HepG2 (cell line): ENCODE results near the gene ERO1A. TPM values are rescaled to one million over a fixed set of nuclear protein-coding genes. Genes with fewer than 3 reads are reported as not detected.

Experiments used
- DR1 ChIP-seq: sonication (generic); formaldehyde crosslinking; IDR thresholded peaks from 2 replicates; pipeline ENCODE4 v1.8.0; 2021; ENCODE audit warnings: mild to moderate bottlenecking, missing genetic modification reagents, inconsistent platforms
- KLF9 ChIP-seq: IDR thresholded peaks from 2 replicates; pipeline ENCODE4 v1.6.1; 2016; ENCODE audit warnings: low read depth
- MAFF ChIP-seq: IDR thresholded peaks from 2 replicates; pipeline ENCODE4 v1.6.1; 2011; ENCODE audit warnings: low read depth, low read length, improper control_type of control experiment
- NFIC ChIP-seq: IDR thresholded peaks from 2 replicates; pipeline ENCODE4 v1.6.1; 2012; ENCODE audit warnings: mild to moderate bottlenecking, low read length, inconsistent platforms
- ZKSCAN5 ChIP-seq: sonication (generic); formaldehyde crosslinking; IDR thresholded peaks from 2 replicates; pipeline ENCODE4 v1.5.1; 2020; ENCODE audit warnings: mild to moderate bottlenecking, missing genetic modification reagents
- ZNF235 ChIP-seq: sonication (generic); formaldehyde crosslinking; IDR thresholded peaks from 2 replicates; pipeline ENCODE4 v1.8.1; 2023; ENCODE audit warnings: mild to moderate bottlenecking, missing genetic modification reagents, borderline replicate concordance
- ZNF446 ChIP-seq: sonication (generic); formaldehyde crosslinking; IDR thresholded peaks from 2 replicates; pipeline ENCODE4 v1.5.0; 2020; ENCODE audit warnings: mild to moderate bottlenecking, missing genetic modification reagents
- ZNF883 ChIP-seq: sonication (generic); formaldehyde crosslinking; IDR thresholded peaks from 2 replicates; pipeline ENCODE4 v1.5.1; 2020; ENCODE audit warnings: mild to moderate bottlenecking, missing genetic modification reagents; ENCODE audit errors: not compliant biosample characterization
- polyA plus RNA-seq, 8 experiments: library from polyadenylated mRNA; depleted of rRNA in 3 of 8; stranded (reverse) in 7 of 8; unstranded in 1 of 8; fragments of >200 nt; fragmentation: Illumina TruSeq in 4 of 8; extraction: Trizol in 4 of 8; gene quantifications; 2 replicates each; pipeline versions ENCODE4 v1.2.1 to v1.2.3, GENCODE V29; 2011 to 2016; ENCODE audit warnings: low read depth in 4 of 8, missing spikeins in 1 of 8, mixed read lengths in 1 of 8; ENCODE audit not compliant: insufficient read depth in 1 of 8
- total RNA-seq, 5 experiments: library from RNA; depleted of rRNA; stranded (reverse); fragments of >200 nt; fragmentation: Illumina TruSeq; extraction: Trizol; gene quantifications; 2 replicates each; pipeline ENCODE4 v1.2.3, GENCODE V29; 2016; ENCODE audit warnings: low read depth in 1 of 5
- TF ChIP-seq, protein P1 (sequence below): sonication (generic); formaldehyde crosslinking; conservative IDR thresholded peaks from 2 replicates; pipeline ENCODE4 v1.8.0; 2022; ENCODE audit warnings: low read depth, missing genetic modification reagents
- TF ChIP-seq, protein P2 (sequence below): sonication (generic); formaldehyde crosslinking; IDR thresholded peaks from 2 replicates; pipeline ENCODE4 v1.5.0; 2020; ENCODE audit warnings: mild to moderate bottlenecking, missing genetic modification reagents
- TF ChIP-seq, protein P3 (sequence below): fragments of 450-650 bp; IDR thresholded peaks from 2 replicates; pipeline ENCODE4 v1.6.1; 2017
- TF ChIP-seq, protein P4 (sequence below): sonication (generic); formaldehyde crosslinking; IDR thresholded peaks from 2 replicates; pipeline ENCODE4 v1.4.0; 2020; ENCODE audit warnings: mild to moderate bottlenecking, missing genetic modification reagents
- TF ChIP-seq, protein P5 (sequence below): sonication (generic); formaldehyde crosslinking; IDR thresholded peaks from 2 replicates; pipeline ENCODE4 v1.4.0; 2020; ENCODE audit warnings: missing genetic modification reagents, low read depth, mild to moderate bottlenecking, borderline replicate concordance

ERO1A gene
- total and polyA plus RNA-seq, 2 of the 13 experiments (the other 11 are each of a cell fraction or from before 2014, with no cell fraction given) = 60.3 to 137 TPM

DNA sequence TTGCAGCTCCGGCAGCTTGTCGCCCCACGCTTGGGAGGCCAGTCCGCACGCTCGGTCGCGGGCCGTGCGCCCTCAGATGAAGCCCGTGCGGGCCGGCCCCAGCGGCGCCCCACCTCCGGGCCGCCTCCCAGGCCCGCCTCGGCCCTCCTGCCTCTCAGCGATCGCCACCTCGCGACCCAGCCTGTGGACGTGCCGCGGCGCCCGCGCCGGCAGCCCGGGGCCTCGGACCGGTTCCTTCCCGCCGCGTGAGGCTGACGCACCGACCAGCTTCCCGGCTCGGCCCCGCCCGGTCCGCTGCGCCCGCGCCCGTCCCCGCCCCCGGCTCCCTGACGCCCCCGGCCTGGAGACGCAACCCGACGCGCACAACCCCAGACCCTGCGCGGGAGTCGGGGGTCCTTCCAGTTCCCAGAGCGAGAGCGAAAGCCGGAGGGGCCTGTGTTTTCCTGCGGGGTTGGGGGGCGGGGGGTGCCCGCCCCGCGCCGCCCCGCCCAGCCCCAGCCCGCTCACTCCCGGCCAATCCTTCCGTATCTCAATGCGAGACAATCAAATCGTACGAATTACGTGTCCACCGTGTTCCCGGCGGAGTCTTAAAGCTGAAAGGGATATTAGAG lies at the start of gene ERO1A (continued):
- TF ChIP-seq, protein P1, sequence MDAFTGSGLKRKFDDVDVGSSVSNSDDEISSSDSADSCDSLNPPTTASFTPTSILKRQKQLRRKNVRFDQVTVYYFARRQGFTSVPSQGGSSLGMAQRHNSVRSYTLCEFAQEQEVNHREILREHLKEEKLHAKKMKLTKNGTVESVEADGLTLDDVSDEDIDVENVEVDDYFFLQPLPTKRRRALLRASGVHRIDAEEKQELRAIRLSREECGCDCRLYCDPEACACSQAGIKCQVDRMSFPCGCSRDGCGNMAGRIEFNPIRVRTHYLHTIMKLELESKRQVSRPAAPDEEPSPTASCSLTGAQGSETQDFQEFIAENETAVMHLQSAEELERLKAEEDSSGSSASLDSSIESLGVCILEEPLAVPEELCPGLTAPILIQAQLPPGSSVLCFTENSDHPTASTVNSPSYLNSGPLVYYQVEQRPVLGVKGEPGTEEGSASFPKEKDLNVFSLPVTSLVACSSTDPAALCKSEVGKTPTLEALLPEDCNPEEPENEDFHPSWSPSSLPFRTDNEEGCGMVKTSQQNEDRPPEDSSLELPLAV (CRISPR knock-in tag) = no peak
- TF ChIP-seq ZNF446 = peak; percentile 60; the same call in 1 of the 2 replicates
- TF ChIP-seq ZKSCAN5 (CRISPR knock-in tag) = no peak
- TF ChIP-seq DR1 (CRISPR knock-in tag) = peak; percentile 31; the same call in 1 of the 2 replicates
- TF ChIP-seq, protein P2, sequence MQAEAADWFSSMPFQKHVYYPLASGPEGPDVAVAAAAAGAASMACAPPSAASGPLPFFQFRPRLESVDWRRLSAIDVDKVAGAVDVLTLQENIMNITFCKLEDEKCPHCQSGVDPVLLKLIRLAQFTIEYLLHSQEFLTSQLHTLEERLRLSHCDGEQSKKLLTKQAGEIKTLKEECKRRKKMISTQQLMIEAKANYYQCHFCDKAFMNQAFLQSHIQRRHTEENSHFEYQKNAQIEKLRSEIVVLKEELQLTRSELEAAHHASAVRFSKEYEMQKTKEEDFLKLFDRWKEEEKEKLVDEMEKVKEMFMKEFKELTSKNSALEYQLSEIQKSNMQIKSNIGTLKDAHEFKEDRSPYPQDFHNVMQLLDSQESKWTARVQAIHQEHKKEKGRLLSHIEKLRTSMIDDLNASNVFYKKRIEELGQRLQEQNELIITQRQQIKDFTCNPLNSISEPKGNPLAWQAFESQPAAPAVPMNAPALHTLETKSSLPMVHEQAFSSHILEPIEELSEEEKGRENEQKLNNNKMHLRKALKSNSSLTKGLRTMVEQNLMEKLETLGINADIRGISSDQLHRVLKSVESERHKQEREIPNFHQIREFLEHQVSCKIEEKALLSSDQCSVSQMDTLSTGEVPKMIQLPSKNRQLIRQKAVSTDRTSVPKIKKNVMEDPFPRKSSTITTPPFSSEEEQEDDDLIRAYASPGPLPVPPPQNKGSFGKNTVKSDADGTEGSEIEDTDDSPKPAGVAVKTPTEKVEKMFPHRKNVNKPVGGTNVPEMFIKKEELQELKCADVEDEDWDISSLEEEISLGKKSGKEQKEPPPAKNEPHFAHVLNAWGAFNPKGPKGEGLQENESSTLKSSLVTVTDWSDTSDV (CRISPR knock-in tag) = no peak
- TF ChIP-seq MAFF = no peak
- TF ChIP-seq ZNF883 (CRISPR knock-in tag) = peak; percentile 42
- TF ChIP-seq ZNF235 (CRISPR knock-in tag) = 0 out of 2 replicates have a peak, but pooled peaks have one; percentile 57
- TF ChIP-seq, protein P3, sequence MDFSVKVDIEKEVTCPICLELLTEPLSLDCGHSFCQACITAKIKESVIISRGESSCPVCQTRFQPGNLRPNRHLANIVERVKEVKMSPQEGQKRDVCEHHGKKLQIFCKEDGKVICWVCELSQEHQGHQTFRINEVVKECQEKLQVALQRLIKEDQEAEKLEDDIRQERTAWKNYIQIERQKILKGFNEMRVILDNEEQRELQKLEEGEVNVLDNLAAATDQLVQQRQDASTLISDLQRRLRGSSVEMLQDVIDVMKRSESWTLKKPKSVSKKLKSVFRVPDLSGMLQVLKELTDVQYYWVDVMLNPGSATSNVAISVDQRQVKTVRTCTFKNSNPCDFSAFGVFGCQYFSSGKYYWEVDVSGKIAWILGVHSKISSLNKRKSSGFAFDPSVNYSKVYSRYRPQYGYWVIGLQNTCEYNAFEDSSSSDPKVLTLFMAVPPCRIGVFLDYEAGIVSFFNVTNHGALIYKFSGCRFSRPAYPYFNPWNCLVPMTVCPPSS = no peak
- TF ChIP-seq KLF9 = no peak
- TF ChIP-seq, protein P4, sequence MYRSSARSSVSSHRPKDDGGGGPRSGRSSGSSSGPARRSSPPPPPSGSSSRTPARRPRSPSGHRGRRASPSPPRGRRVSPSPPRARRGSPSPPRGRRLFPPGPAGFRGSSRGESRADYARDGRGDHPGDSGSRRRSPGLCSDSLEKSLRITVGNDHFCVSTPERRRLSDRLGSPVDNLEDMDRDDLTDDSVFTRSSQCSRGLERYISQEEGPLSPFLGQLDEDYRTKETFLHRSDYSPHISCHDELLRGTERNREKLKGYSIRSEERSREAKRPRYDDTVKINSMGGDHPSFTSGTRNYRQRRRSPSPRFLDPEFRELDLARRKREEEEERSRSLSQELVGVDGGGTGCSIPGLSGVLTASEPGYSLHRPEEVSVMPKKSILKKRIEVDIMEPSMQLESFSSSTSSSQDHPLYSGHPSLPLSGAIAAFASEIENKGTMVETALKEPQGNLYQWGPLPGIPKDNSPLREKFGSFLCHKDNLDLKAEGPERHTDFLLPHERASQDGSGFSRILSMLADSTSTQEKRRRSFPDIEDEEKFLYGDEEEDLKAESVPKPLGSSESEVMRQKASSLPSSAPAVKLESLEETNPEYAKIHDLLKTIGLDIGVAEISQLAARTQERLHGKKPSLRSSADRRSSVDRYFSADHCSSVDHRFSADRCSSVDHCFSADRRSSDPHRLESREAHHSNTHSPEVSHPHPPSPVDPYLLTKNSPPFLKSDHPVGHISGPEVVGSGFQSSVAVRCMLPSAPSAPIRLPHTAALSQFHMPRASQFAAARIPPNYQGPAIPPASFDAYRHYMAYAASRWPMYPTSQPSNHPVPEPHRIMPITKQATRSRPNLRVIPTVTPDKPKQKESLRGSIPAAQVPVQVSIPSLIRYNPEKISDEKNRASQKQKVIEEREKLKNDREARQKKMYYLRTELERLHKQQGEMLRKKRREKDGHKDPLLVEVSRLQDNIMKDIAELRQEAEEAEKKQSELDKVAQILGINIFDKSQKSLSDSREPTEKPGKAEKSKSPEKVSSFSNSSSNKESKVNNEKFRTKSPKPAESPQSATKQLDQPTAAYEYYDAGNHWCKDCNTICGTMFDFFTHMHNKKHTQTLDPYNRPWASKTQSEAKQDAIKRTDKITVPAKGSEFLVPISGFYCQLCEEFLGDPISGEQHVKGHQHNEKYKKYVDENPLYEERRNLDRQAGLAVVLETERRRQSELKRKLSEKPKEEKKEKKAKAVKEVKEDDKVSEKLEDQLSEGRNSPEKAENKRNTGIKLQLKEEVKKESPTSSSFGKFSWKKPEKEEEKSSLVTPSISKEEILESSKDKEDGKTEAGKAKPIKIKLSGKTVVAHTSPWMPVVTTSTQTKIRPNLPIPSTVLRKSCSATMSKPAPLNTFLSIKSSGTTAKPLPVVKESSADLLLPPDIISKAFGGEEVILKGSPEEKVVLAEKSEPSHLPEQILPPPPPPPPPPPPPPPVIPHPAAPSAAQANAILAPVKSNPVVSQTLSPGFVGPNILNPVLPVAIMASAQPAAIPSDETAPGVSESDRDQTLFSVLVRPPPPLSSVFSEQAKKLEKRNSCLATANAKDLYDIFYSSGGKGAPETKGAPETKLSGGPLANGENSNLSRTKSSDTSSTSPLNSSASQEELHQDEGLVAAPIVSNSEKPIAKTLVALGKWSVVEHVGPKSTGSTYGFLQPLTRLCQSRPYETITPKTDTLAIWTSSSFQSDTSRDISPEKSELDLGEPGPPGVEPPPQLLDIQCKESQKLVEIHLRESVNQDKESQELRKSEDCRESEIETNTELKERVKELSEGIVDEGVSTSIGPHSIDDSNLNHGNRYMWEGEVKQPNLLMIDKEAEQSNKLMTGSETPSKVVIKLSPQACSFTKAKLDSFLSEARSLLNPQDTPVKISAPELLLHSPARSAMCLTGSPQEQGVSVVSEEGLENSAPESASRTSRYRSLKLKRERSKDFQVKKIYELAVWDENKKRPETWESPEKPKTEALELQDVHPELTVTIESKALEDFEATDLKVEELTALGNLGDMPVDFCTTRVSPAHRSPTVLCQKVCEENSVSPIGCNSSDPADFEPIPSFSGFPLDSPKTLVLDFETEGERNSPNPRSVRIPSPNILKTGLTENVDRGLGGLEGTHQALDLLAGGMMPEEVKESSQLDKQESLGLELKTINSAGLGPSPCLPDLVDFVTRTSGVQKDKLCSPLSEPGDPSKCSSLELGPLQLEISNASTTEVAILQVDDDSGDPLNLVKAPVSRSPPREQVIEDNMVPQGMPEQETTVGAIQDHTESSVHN = 0 out of 2 replicates have a peak, but pooled peaks have one; percentile 4
- no peak for TF ChIP-seq NFIC
- TF ChIP-seq, protein P5, sequence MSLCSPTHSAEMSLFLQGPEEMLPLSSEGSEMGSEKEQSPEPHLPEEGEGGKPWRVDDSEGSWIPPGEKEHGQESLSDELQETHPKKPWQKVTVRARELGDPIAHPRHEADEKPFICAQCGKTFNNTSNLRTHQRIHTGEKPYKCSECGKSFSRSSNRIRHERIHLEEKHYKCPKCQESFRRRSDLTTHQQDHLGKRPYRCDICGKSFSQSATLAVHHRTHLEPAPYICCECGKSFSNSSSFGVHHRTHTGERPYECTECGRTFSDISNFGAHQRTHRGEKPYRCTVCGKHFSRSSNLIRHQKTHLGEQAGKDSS (CRISPR knock-in tag) = no peak; the same call in 1 of the 2 replicates
